Measurements from ENCODE around the gene ZNF791.
A peak's percentile ranks its signal among the peaks of the same experiment; 100 is the strongest.

- TF ChIP-seq, protein P1, sequence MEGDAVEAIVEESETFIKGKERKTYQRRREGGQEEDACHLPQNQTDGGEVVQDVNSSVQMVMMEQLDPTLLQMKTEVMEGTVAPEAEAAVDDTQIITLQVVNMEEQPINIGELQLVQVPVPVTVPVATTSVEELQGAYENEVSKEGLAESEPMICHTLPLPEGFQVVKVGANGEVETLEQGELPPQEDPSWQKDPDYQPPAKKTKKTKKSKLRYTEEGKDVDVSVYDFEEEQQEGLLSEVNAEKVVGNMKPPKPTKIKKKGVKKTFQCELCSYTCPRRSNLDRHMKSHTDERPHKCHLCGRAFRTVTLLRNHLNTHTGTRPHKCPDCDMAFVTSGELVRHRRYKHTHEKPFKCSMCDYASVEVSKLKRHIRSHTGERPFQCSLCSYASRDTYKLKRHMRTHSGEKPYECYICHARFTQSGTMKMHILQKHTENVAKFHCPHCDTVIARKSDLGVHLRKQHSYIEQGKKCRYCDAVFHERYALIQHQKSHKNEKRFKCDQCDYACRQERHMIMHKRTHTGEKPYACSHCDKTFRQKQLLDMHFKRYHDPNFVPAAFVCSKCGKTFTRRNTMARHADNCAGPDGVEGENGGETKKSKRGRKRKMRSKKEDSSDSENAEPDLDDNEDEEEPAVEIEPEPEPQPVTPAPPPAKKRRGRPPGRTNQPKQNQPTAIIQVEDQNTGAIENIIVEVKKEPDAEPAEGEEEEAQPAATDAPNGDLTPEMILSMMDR (IDR thresholded peaks at IDR 0.05; ENCODE audit: poor library complexity, severe bottlenecking) = no peak
- TF ChIP-seq POLR2AphosphoS5 (IDR thresholded peaks at IDR 0.05) (peak; percentile 52), EP300 (conservative IDR thresholded peaks at IDR 0.05; ENCODE audit: poor library complexity, severe bottlenecking) (no peak), EZH2 (IDR thresholded peaks at IDR 0.05; ENCODE audit: borderline replicate concordance, insufficient read depth, low read length, poor library complexity, severe bottlenecking) (no peak), RAD21 (conservative IDR thresholded peaks at IDR 0.05) (peak; percentile 38), MXI1 (conservative IDR thresholded peaks at IDR 0.05; ENCODE audit: poor library complexity, severe bottlenecking) (peak; percentile 55)
These were observed 55.7 kb downstream of the ZNF791 start, which contains the start of the genes MAN2B1 and WDR83 for GRCh38 chr19:12666265-12667048.

All from neural cell (in vitro differentiated cells).